ENCODE measurements around the gene NFYC. TPM values are rescaled to one million over a fixed set of nuclear protein-coding genes. Genes with fewer than 3 reads are reported as not detected.

The NFYC gene
- total and polyA plus RNA-seq, 11 donors = 45.2 to 82.8 (median 66.1) TPM

- H3K27ac ChIP-seq = peak overlapping the region in 1 of 12 donors; percentile 62
- no peak for DNase-seq
- no peaks in the 10 kb centered on the region for H3K9me3 ChIP-seq
- H3K4me3 ChIP-seq = no peak overlapping the region
- peaks cover 0 to 17% (median 0%) of the 10 kb centered on the region in 12 donors for H3K4me1 ChIP-seq
- intact Hi-C loops (cut with DNase I) = loop anchor here in 1 of 10 donors (5.0 kb wide), 1 partner anchor 57 kb away; no protein-coding TSS in a partner anchor
- no peak for ATAC-seq
- TF ChIP-seq CTCF (IDR thresholded peaks at IDR 0.05) = no peak
- no peak for TF ChIP-seq POLR2A (IDR thresholded peaks at IDR 0.05)
- WGBS, 4 donors = 85 to 90% (median 87%) methylated on average over 12 to 13 of the region's 13 CpGs
- H3K27me3 ChIP-seq = peaks cover 0 to 1% (median 0%) of the 10 kb centered on the region in 9 donors
- H3K36me3 ChIP-seq = no peaks in the 10 kb centered on the region
Observed at GRCh38 chr1:40789661-40790430, 98.3 kb downstream of the NFYC start.

DNA sequence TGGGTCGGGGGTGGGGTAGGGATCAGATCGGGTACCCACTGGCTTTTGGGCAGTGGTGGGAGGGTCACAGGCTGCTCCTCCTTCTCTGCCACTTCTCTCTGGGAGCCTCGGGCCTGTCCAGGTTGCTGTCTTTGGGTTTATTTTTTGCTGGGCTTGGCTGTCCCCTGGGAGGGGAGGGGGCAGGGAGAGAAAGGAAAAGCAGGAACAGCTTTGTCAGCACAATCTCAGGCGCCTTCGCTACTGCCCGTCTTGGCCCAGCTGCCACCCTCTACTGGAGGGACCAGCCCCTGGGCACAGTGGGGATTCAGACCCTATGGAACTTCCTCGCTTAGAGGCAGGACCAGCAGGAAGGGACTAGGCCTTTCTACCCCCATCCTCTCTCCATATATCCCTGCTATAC is 100.5 kb downstream of the NFYC start:
- Histone ChIP-seq H3K36me3 (no peaks in the 10 kb centered on the region), H3K4me3 (no peak overlapping the region), H3K9me3 (no peaks in the 10 kb centered on the region), H3K4me1 (peaks cover 0 to 10% (median under 1%) of the 10 kb centered on the region in 12 donors), H3K27me3 (no peaks in the 10 kb centered on the region), H3K27ac (peak overlapping the region in 1 of 12 donors; percentile 62)
- intact Hi-C loops (cut with DNase I) = no loop called here
- WGBS, 4 donors = 61 to 74% (median 68%) methylated on average over 6 to 7 of the region's 7 CpGs
- no peak for DNase-seq
- TF ChIP-seq POLR2A (IDR thresholded peaks at IDR 0.05) (no peak), CTCF (IDR thresholded peaks at IDR 0.05) (no peak)
- no peak for ATAC-seq

DNA sequence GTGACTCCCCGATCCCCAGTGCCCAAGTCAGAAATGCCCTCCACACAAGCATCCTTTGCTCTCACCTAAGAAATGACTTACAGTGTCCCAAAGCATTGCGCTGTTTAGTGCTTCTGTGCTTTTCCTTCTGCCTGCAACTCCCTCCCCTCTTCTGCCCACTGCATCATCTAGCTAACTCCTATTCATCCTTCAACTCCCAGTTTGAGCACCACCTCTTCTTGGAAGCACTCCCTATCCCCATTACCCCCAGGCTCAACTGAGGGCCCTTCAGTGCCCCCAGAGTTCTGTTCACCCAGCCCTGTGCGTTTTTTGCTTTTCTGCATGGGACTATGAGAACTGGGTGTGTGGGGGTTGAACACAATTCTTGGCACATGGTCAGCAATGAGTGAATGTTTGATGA is 102.1 kb downstream of the NFYC start:
- H3K27ac ChIP-seq = peak overlapping the region in 1 of 12 donors; percentile 2
- no peaks in the 10 kb centered on the region for H3K36me3 ChIP-seq
- TF ChIP-seq CTCF (IDR thresholded peaks at IDR 0.05) (no peak), POLR2A (IDR thresholded peaks at IDR 0.05) (no peak)
- no peak overlapping the region for H3K4me3 ChIP-seq
- no peak for ATAC-seq
- peaks cover 0 to 18% (median 6%) of the 10 kb centered on the region in 12 donors for H3K4me1 ChIP-seq
- no peaks in the 10 kb centered on the region for H3K9me3 ChIP-seq
- 94 to 97% (median 95%) methylated on average over 3 of the region's 3 CpGs for WGBS, 4 donors
- H3K27me3 ChIP-seq = no peaks in the 10 kb centered on the region
- intact Hi-C loops (cut with DNase I) = no loop called here
- DNase-seq = peak in 1 of 5 donors; percentile 4

DNA sequence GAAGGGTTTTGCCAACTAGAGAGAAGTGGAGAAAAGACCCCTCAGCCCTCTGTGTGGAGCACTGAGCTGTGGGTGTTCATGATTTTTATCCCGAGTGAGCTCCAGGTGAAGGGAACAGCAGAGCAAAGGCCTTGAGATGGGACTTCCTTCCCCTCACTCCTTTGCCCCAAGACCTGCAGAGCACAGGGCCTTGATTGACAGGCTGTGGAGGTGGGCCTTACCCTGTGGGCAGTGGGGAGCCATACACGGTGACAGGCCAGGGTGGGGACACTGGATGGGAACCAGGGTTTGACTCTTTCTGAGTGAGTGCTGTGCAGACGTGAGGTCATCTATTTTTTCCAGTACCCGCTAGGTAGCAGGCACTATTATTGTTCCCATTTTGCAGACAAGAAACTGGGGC is 102.5 kb downstream of the NFYC start:
- ATAC-seq (no peak), DNase-seq (no peak)
- peaks cover 0 to 22% (median 10%) of the 10 kb centered on the region in 12 donors for H3K4me1 ChIP-seq
- H3K27ac ChIP-seq = peak overlapping the region in 1 of 12 donors; percentile 2
- TF ChIP-seq POLR2A (IDR thresholded peaks at IDR 0.05) (no peak), CTCF (IDR thresholded peaks at IDR 0.05) (no peak)
- intact Hi-C loops (cut with DNase I) = no loop called here
- no peaks in the 10 kb centered on the region for H3K36me3 ChIP-seq
- no peaks in the 10 kb centered on the region for H3K27me3 ChIP-seq
- no peaks in the 10 kb centered on the region for H3K9me3 ChIP-seq
- no peak overlapping the region for H3K4me3 ChIP-seq
- 80 to 97% (median 91%) methylated on average over 4 of the region's 4 CpGs for WGBS, 4 donors

Data from heart left ventricle (tissue), 16 donors.